ENCODE data around the gene FBXO10. TPM values are rescaled to one million over a fixed set of nuclear protein-coding genes. Genes with fewer than 3 reads are reported as not detected.

The FBXO10 gene
- total RNA-seq, 2 donors from 2014 or later: 2.7 to 2.9 TPM

- Histone ChIP-seq H3K9me3 (no peaks in the 10 kb centered on the region), H3K27me3 (no peaks in the 10 kb centered on the region), H3K9ac (ENCODE audit: low read depth in 2 of 2, low read length in 2 of 2) (no peak overlapping the region), H3K27ac (no peak overlapping the region), H3K4me1 (no peaks in the 10 kb centered on the region), H3K36me3 (no peaks in the 10 kb centered on the region), H3K4me3 (no peak overlapping the region)
- intact Hi-C loops (cut with DNase I): no loop called here
- TF ChIP-seq CTCF (IDR thresholded peaks at IDR 0.05): no peak
- DNase-seq: no peak
These were observed 33.3 kb downstream of the FBXO10 start for GRCh38 chr9:37542895-37543294.

- Histone ChIP-seq H3K27me3 (no peaks in the 10 kb centered on the region), H3K4me3 (no peak overlapping the region), H3K4me1 (no peaks in the 10 kb centered on the region), H3K27ac (no peak overlapping the region), H3K9ac (ENCODE audit: low read depth in 2 of 2, low read length in 2 of 2) (no peak overlapping the region), H3K9me3 (no peaks in the 10 kb centered on the region), H3K36me3 (no peaks in the 10 kb centered on the region)
- DNase-seq: no peak
- no peak for TF ChIP-seq CTCF (IDR thresholded peaks at IDR 0.05)
- intact Hi-C loops (cut with DNase I): no loop called here
These were observed 33.7 kb downstream of the FBXO10 start for GRCh38 chr9:37542488-37542887.

GRCh38 chr9:37541465-37541864 lies 34.7 kb downstream of the FBXO10 start:
- no peak overlapping the region for H3K4me3 ChIP-seq
- H3K9me3 ChIP-seq: no peaks in the 10 kb centered on the region
- H3K4me1 ChIP-seq: no peaks in the 10 kb centered on the region
- H3K27me3 ChIP-seq: no peaks in the 10 kb centered on the region
- H3K36me3 ChIP-seq: no peaks in the 10 kb centered on the region
- no peak overlapping the region for H3K9ac ChIP-seq (ENCODE audit: low read depth in 2 of 2, low read length in 2 of 2)
- intact Hi-C loops (cut with DNase I): no loop called here
- TF ChIP-seq CTCF (IDR thresholded peaks at IDR 0.05): no peak
- DNase-seq: no peak
- H3K27ac ChIP-seq: no peak overlapping the region

GRCh38 chr9:37540634-37541033 lies 35.5 kb downstream of the FBXO10 start:
- intact Hi-C loops (cut with DNase I): no loop called here
- no peak for TF ChIP-seq CTCF (IDR thresholded peaks at IDR 0.05)
- Histone ChIP-seq H3K36me3 (no peaks in the 10 kb centered on the region), H3K9me3 (no peaks in the 10 kb centered on the region), H3K27me3 (no peaks in the 10 kb centered on the region), H3K9ac (ENCODE audit: low read depth in 2 of 2, low read length in 2 of 2) (no peak overlapping the region), H3K4me3 (no peak overlapping the region), H3K4me1 (no peaks in the 10 kb centered on the region), H3K27ac (no peak overlapping the region)
- peak; percentile 66 for DNase-seq

- H3K27ac ChIP-seq: no peak overlapping the region
These were observed 36.5 kb downstream of the FBXO10 start for GRCh38 chr9:37539634-37540033.

More at GRCh38 chr9:37539634-37540033, 36.5 kb downstream of the FBXO10 start:
- Histone ChIP-seq H3K9ac (ENCODE audit: low read depth in 2 of 2, low read length in 2 of 2) (no peak overlapping the region), H3K4me3 (no peak overlapping the region), H3K36me3 (no peaks in the 10 kb centered on the region), H3K9me3 (no peaks in the 10 kb centered on the region), H3K4me1 (no peaks in the 10 kb centered on the region), H3K27me3 (no peaks in the 10 kb centered on the region)
- DNase-seq: no peak
- intact Hi-C loops (cut with DNase I): no loop called here
- no peak for TF ChIP-seq CTCF (IDR thresholded peaks at IDR 0.05)
